GM12874 (cell line): ENCODE measurements around the gene MSL3.

ENCODE experiments used
- CTCF ChIP-seq: IDR thresholded peaks from 2 replicates; pipeline ENCODE4 v1.5.1; 2011; ENCODE audit warnings: low read depth, mild to moderate bottlenecking, control low read depth, low read length, moderate library complexity; ENCODE audit not compliant: insufficient read depth

The MSL3 gene

GRCh38 chrX:11740794-11741193 is 17.2 kb upstream of the MSL3 start:
- no peak for TF ChIP-seq CTCF

GRCh38 chrX:11741574-11741973 is 16.5 kb upstream of the MSL3 start:
- TF ChIP-seq CTCF = no peak

- no peak for TF ChIP-seq CTCF
Measured at GRCh38 chrX:11745881-11746280, 12.2 kb upstream of the MSL3 start.

- no peak for TF ChIP-seq CTCF
Measured at GRCh38 chrX:11750046-11750445, 8.0 kb upstream of the MSL3 start.

GRCh38 chrX:11750694-11751093 is 7.3 kb upstream of the MSL3 start:
- TF ChIP-seq CTCF = no peak

- no peak for TF ChIP-seq CTCF
Measured at GRCh38 chrX:11751261-11751660, 6.8 kb upstream of the MSL3 start.

GRCh38 chrX:11753668-11754067 is 4.4 kb upstream of the MSL3 start:
- no peak for TF ChIP-seq CTCF

GRCh38 chrX:11754958-11755645 is 2.9 kb upstream of the MSL3 start:
- no peak for TF ChIP-seq CTCF
